HG03095 (cell line): Measurements from ENCODE around the gene SMIM44.
"Not testable (repeated sequence)": the region's sequence is repeated elsewhere in the genome, so short reads cannot be mapped to it uniquely, and the experiment has no call there.

Experiments used
- ATAC-seq: cut with Tn5 transposase; IDR thresholded peaks from one replicate; pipeline ENCODE4 v1.9.1; 2021; ENCODE audit warnings: moderate library complexity; ENCODE audit not compliant: unreplicated experiment

The SMIM44 gene

GRCh38 chr19:3518255-3518654 lies 35.0 kb upstream of the SMIM44 start:
- ATAC-seq: no peak

GRCh38 chr19:3517638-3518037 lies 34.4 kb upstream of the SMIM44 start:
- ATAC-seq: no peak

GRCh38 chr19:3516675-3517207 lies 33.5 kb upstream of the SMIM44 start:
- no peak for ATAC-seq

GRCh38 chr19:3515891-3516422 lies 32.7 kb upstream of the SMIM44 start:
- no peak for ATAC-seq

- ATAC-seq: no peak
Measured at GRCh38 chr19:3514930-3515329, 31.7 kb upstream of the SMIM44 start.

- no peak for ATAC-seq
Measured at GRCh38 chr19:3513229-3514140, 30.2 kb upstream of the SMIM44 start.

- ATAC-seq: no peak
Measured at GRCh38 chr19:3512562-3513228, 29.5 kb upstream of the SMIM44 start.

- no peak for ATAC-seq
Measured at GRCh38 chr19:3511506-3512251, 28.4 kb upstream of the SMIM44 start.

- no peak for ATAC-seq
Measured at GRCh38 chr19:3510727-3511126, 27.5 kb upstream of the SMIM44 start.

GRCh38 chr19:3509566-3509989 lies 26.3 kb upstream of the SMIM44 start:
- ATAC-seq: no peak

GRCh38 chr19:3508771-3509535 lies 25.7 kb upstream of the SMIM44 start:
- ATAC-seq: no peak

GRCh38 chr19:3508121-3508661 lies 24.9 kb upstream of the SMIM44 start:
- ATAC-seq: not testable (repeated sequence)

- no peak for ATAC-seq
Measured at GRCh38 chr19:3507371-3508120, 24.3 kb upstream of the SMIM44 start.

GRCh38 chr19:3506384-3507340 lies 23.4 kb upstream of the SMIM44 start:
- no peak for ATAC-seq

GRCh38 chr19:3505598-3506383 lies 22.6 kb upstream of the SMIM44 start, which contains the start of gene FZR1:
Gene FZR1, plus strand, starts transcription at chr19:3506311. Its CDS starts 16,679 bp downstream, at chr19:3522990.
- ATAC-seq: peak; percentile 81

- ATAC-seq: no peak
Measured at GRCh38 chr19:3504735-3505134, 21.5 kb upstream of the SMIM44 start.

- no peak for ATAC-seq
Measured at GRCh38 chr19:3503036-3503572, 19.9 kb upstream of the SMIM44 start.
